GM12878 (cell line): ENCODE data around the gene LONRF2.

ENCODE experiments used
- BCL11A ChIP-seq: IDR thresholded peaks from 2 replicates; pipeline ENCODE4 v1.6.1; 2011; ENCODE audit warnings: low read depth, low read length
- KDM1A ChIP-seq: fragments of 200-600 bp; sonication (generic); IDR thresholded peaks from 2 replicates; pipeline ENCODE4 v1.6.1; 2016; ENCODE audit warnings: borderline replicate concordance
- MXI1 ChIP-seq: fragments of 150-350 bp; IDR thresholded peaks from 2 replicates; pipeline ENCODE4 v1.6.1; 2011; ENCODE audit warnings: low read depth, mild to moderate bottlenecking, inconsistent platforms, low read length, improper control_type of control experiment
- NR2C2 ChIP-seq: IDR thresholded peaks from 2 replicates; pipeline ENCODE4 v1.6.1; 2011; ENCODE audit warnings: borderline replicate concordance, low read depth; ENCODE audit not compliant: control insufficient read depth, insufficient read length
- POLR2A ChIP-seq: IDR thresholded peaks from 2 replicates; pipeline ENCODE4 v1.6.1; 2011; ENCODE audit warnings: low read depth, mild to moderate bottlenecking, low read length
- POLR2AphosphoS5 ChIP-seq: IDR thresholded peaks from 2 replicates; pipeline ENCODE4 v1.6.1; 2011; ENCODE audit warnings: mild to moderate bottlenecking, low read length, inconsistent platforms
- RBBP5 ChIP-seq: fragments of 200-600 bp; sonication (generic); conservative IDR thresholded peaks from 2 replicates; pipeline ENCODE4 v1.6.1; 2016
- SMC3 ChIP-seq: IDR thresholded peaks from 2 replicates; pipeline ENCODE4 v1.6.1; 2011; ENCODE audit warnings: low read length, improper control_type of control experiment, borderline replicate concordance
- SRF ChIP-seq, 2 experiments: IDR thresholded peaks; 2 replicates each; pipeline ENCODE4 v1.6.1; 2011; ENCODE audit warnings: low read depth in 2 of 2, low read length in 2 of 2, mild to moderate bottlenecking in 1 of 2, moderate library complexity in 1 of 2
- YY1 ChIP-seq: IDR thresholded peaks from 2 replicates; pipeline ENCODE4 v1.6.1; 2011; ENCODE audit warnings: low read depth, mild to moderate bottlenecking, low read length
- ZNF24 ChIP-seq: fragments of 450-650 bp; IDR thresholded peaks from 2 replicates; pipeline ENCODE4 v1.6.1; 2017; ENCODE audit warnings: antibody characterized with exemption, mild to moderate bottlenecking
- ZNF274 ChIP-seq: IDR thresholded peaks from one replicate; pipeline ENCODE4 v1.8.0; 2011; ENCODE audit not compliant: insufficient read length, insufficient read depth
- TF ChIP-seq, protein P1 (sequence below), 3 experiments: IDR thresholded peaks in 2 of 3; conservative IDR thresholded peaks in 1 of 3; 2 replicates each; pipeline ENCODE4 v1.5.1; 2011; ENCODE audit warnings: low read depth in 3 of 3, low read length in 3 of 3, mild to moderate bottlenecking in 3 of 3, control low read depth in 2 of 3, moderate library complexity in 2 of 3, inconsistent platforms in 1 of 3, mixed read lengths in 1 of 3; ENCODE audit not compliant: control insufficient read depth in 2 of 3, insufficient read depth in 1 of 3; ENCODE audit errors: extremely low read depth in 1 of 3
- TF ChIP-seq, protein P2 (sequence below): fragments of 150-350 bp; IDR thresholded peaks from 2 replicates; pipeline ENCODE4 v1.6.1; 2016; ENCODE audit warnings: low read depth, low read length

DNA sequence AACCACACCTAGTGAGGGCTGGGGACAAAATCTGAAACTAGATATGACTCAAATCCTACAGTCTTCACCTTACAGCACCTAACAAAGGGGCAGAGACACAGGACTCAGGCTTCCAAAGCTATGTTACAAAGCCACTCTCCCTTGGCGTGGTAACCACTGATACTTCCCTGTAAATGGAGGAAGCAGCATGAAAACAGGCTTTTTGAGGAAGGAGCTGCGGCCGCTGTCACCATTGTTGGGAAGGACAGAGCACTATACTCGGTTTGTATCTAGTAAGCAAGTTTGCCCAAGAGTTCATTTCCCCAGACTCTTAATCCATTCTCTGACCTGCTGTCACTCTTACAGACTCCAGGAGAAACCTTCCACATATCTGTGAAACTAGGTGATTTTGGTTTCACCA, 60.3 kb downstream of the LONRF2 start:
- no peak for TF ChIP-seq MXI1
- TF ChIP-seq, protein P1, sequence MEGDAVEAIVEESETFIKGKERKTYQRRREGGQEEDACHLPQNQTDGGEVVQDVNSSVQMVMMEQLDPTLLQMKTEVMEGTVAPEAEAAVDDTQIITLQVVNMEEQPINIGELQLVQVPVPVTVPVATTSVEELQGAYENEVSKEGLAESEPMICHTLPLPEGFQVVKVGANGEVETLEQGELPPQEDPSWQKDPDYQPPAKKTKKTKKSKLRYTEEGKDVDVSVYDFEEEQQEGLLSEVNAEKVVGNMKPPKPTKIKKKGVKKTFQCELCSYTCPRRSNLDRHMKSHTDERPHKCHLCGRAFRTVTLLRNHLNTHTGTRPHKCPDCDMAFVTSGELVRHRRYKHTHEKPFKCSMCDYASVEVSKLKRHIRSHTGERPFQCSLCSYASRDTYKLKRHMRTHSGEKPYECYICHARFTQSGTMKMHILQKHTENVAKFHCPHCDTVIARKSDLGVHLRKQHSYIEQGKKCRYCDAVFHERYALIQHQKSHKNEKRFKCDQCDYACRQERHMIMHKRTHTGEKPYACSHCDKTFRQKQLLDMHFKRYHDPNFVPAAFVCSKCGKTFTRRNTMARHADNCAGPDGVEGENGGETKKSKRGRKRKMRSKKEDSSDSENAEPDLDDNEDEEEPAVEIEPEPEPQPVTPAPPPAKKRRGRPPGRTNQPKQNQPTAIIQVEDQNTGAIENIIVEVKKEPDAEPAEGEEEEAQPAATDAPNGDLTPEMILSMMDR (IDR thresholded peaks at IDR 0.05 in 2 of 3, conservative IDR thresholded peaks at IDR 0.05 in 1 of 3; ENCODE audit: control insufficient read depth in 2 of 3, extremely low read depth in 1 of 3, insufficient read depth in 1 of 3, low read depth in 3 of 3, low read length in 3 of 3), result no peak
- TF ChIP-seq SMC3, result no peak
- no peak for TF ChIP-seq POLR2A
- TF ChIP-seq ZNF24, result no peak
- no peak for TF ChIP-seq SRF (IDR thresholded peaks at IDR 0.05; ENCODE audit: low read depth in 2 of 2, low read length in 2 of 2)
- TF ChIP-seq, protein P2, sequence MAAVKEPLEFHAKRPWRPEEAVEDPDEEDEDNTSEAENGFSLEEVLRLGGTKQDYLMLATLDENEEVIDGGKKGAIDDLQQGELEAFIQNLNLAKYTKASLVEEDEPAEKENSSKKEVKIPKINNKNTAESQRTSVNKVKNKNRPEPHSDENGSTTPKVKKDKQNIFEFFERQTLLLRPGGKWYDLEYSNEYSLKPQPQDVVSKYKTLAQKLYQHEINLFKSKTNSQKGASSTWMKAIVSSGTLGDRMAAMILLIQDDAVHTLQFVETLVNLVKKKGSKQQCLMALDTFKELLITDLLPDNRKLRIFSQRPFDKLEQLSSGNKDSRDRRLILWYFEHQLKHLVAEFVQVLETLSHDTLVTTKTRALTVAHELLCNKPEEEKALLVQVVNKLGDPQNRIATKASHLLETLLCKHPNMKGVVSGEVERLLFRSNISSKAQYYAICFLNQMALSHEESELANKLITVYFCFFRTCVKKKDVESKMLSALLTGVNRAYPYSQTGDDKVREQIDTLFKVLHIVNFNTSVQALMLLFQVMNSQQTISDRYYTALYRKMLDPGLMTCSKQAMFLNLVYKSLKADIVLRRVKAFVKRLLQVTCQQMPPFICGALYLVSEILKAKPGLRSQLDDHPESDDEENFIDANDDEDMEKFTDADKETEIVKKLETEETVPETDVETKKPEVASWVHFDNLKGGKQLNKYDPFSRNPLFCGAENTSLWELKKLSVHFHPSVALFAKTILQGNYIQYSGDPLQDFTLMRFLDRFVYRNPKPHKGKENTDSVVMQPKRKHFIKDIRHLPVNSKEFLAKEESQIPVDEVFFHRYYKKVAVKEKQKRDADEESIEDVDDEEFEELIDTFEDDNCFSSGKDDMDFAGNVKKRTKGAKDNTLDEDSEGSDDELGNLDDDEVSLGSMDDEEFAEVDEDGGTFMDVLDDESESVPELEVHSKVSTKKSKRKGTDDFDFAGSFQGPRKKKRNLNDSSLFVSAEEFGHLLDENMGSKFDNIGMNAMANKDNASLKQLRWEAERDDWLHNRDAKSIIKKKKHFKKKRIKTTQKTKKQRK, result no peak
- TF ChIP-seq ZNF274, result no peak
- TF ChIP-seq YY1, result no peak
- no peak for TF ChIP-seq BCL11A
- no peak for TF ChIP-seq POLR2AphosphoS5
- TF ChIP-seq RBBP5, result no peak
- no peak for TF ChIP-seq NR2C2
- TF ChIP-seq KDM1A, result no peak
